HFFc6 (cell line): ENCODE data around the gene MYO9B. TPM values are rescaled to one million over a fixed set of nuclear protein-coding genes. Genes with fewer than 3 reads are reported as not detected.

Experiments
- DNase-seq: peaks from one replicate; pipeline ENCODE4 v3.0.0-alpha.2; 2018
- H3K27ac Mint-ChIP-seq: 2 replicates; pipeline ENCODE4 v1.8.0; 2020; ENCODE audit warnings: mild to moderate bottlenecking, mixed read lengths
- H3K27me3 Mint-ChIP-seq: 2 replicates; pipeline ENCODE4 v1.8.0; 2021; ENCODE audit warnings: mild to moderate bottlenecking, moderate library complexity, mixed read lengths; ENCODE audit not compliant: insufficient read depth
- H3K36me3 Mint-ChIP-seq: 2 replicates; pipeline ENCODE4 v1.8.0; 2021; ENCODE audit warnings: low read depth, mixed read lengths
- H3K4me1 Mint-ChIP-seq: 2 replicates; pipeline ENCODE4 v1.8.0; 2020; ENCODE audit warnings: low read depth, mixed read lengths
- H3K4me3 Mint-ChIP-seq: 2 replicates; pipeline ENCODE4 v1.8.0; 2020; ENCODE audit warnings: mild to moderate bottlenecking, moderate library complexity, mixed read lengths
- H3K9me3 Mint-ChIP-seq: 2 replicates; pipeline ENCODE4 v1.8.0; 2020; ENCODE audit warnings: mild to moderate bottlenecking, mixed read lengths
- CTCF ChIP-seq: fragments of 200-600 bp; sonication (generic); IDR thresholded peaks from 2 replicates; pipeline ENCODE4 v1.5.0; 2021; ENCODE audit warnings: antibody characterized with exemption, mild to moderate bottlenecking
- total RNA-seq, 6 experiments: library from RNA; stranded (reverse); fragmentation: NEBNext Ultra II Directional; extraction: Animal tissue kit (Norgen Biotek cat#: 25700); gene quantifications; 2 replicates in 1 of 6; 3 replicates in 5 of 6; pipeline ENCODE4 v1.2.3, GENCODE V29; 2021

MYO9B gene
- total RNA-seq, 6 experiments from 2014 or later: 81.2 to 89.0 (median 83.4) TPM

- DNase-seq: no peak
- Mint-ChIP-seq H3K27me3 (peaks cover 4% of the 10 kb centered on the region), H3K27ac (peak overlapping the region; percentile 99), H3K4me1 (peaks cover 68% of the 10 kb centered on the region), H3K9me3 (no peaks in the 10 kb centered on the region), H3K36me3 (peaks cover 9% of the 10 kb centered on the region), H3K4me3 (peak overlapping the region; percentile 94)
- no peak for TF ChIP-seq CTCF
Observed at GRCh38 chr19:17078036-17078919, 2.7 kb downstream of the MYO9B start.

DNA sequence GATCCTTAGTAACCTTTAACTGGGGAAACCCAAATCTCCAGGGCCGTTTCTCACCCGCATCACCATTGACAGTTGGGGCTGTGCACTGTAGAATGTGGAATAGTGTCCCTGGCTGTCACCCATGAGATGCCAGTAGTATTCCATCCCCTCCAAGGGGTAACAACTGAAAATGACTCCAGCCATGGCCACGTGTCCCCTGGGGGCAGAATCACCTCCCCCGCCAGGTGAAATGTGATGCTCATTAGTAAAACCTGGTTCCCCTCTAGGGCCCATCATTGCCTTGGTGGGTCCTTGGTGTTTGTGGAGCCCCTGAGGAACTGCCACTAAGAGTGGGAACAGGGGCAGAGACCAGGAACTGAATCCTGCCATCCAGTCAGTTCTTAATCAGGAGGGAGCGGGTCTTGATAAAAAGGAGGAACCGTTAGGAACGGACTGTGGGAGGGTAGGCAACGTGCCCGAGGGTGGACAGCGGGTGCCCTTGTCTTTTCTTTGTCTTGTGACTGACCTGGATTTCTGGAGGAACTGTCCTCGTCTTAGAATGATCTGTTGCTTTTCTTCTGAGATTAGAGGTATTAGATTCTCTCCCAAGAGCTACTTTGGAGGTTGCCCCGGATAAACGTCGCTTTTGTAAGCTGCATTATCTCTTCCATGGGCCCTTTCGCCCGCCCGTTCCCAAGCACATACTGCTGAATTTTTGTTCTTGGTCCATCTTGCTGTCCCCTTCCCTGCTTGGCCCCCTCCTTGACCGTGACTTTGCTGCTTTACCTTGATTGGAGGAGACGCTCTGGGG, 3.5 kb downstream of the MYO9B start:
- no peak for TF ChIP-seq CTCF
- Mint-ChIP-seq H3K36me3 (peaks cover 9% of the 10 kb centered on the region), H3K4me3 (peak overlapping the region; percentile 94), H3K4me1 (peaks cover 59% of the 10 kb centered on the region), H3K27ac (peak overlapping the region; percentile 99), H3K9me3 (no peaks in the 10 kb centered on the region), H3K27me3 (peaks cover 4% of the 10 kb centered on the region)
- DNase-seq: no peak

DNA sequence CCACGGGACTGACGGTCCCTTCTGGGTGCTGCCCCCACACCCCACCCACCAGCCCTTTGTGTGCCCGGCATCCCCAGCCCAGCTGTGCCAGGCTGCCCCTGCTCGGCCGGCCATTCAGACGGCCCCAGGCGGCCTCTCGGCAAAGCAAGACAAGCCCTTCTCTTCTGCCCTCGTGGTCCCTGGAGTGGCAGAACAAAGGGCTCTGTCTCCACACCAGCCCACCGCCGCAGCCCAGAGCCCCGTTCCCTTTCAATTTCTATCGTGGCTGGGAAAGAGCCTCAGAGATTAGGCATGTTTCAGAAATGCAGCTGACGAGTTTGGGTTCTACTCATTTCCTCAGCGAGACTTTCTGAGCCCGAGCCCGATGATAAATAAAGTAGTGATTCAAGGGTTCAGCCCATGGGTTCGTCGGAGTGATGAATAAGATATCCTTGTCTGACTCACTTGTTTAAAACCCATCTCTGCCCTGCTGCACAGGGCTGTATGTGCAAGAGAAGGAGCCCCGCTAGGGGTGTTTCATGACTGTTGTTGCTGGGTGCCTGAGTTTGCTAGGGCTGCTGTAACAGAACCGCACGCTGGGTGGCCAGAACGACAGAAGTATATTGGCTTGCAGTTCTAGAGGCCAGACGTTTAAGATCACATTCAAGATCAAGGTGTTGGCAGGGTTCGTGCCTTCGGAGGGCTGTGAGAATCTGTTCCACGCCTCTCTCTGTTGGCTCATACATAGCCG, 4.3 kb downstream of the MYO9B start:
- H3K4me1 Mint-ChIP-seq: peaks cover 52% of the 10 kb centered on the region
- no peaks in the 10 kb centered on the region for H3K9me3 Mint-ChIP-seq
- H3K27me3 Mint-ChIP-seq: peaks cover 4% of the 10 kb centered on the region
- peak; percentile 99 for DNase-seq
- peak overlapping the region; percentile 99 for H3K27ac Mint-ChIP-seq
- peak overlapping the region; percentile 94 for H3K4me3 Mint-ChIP-seq
- peak; percentile 78 for TF ChIP-seq CTCF
- H3K36me3 Mint-ChIP-seq: peaks cover 9% of the 10 kb centered on the region

DNA sequence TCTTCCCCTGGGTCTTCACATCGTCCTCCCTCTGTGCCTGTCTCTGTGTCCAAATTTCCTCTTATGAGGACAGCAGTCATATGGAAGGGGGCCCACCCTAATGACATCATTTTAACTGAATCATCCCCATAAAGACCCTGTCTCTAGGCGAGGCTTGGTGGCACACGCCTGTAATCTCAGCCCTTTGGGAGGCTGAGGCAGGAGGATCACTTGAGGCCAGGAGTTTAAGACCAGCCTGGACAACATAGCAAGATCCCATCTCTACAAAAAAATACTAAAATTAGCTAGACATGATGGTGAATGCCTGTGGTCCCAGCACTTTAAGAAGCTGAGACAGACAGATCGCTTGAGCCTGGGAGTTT, 4.8 kb downstream of the MYO9B start:
- Mint-ChIP-seq H3K27ac (peak overlapping the region; percentile 99), H3K4me3 (peak overlapping the region; percentile 94), H3K36me3 (peaks cover 9% of the 10 kb centered on the region), H3K9me3 (no peaks in the 10 kb centered on the region), H3K27me3 (peaks cover 2% of the 10 kb centered on the region; the same call in 1 of the 2 replicates), H3K4me1 (peaks cover 51% of the 10 kb centered on the region)
- no peak for DNase-seq
- 0 out of 2 replicates have a peak, but pooled peaks have one; percentile 43 for TF ChIP-seq CTCF
